IMR-90 (cell line): Measurements from ENCODE around the gene DRD2. TPM values are rescaled to one million over a fixed set of nuclear protein-coding genes. Genes with fewer than 3 reads are reported as not detected.

Experiments used
- ATAC-seq: fragments of 200-7000 bp; cut with Tn5 transposase; 2 replicates; pipeline ENCODE4 v1.9.1; 2020; ENCODE audit warnings: low read depth, mild to moderate bottlenecking, moderate library complexity
- BruUV-seq: library from RNA; stranded (reverse); fragments of 400-500 nt; replicated peaks from 2 replicates; lab custom pipeline; 2021; lab: Mats Ljungman, UMichigan
- CTCF ChIA-PET: fragments of 300-600 bp; formaldehyde crosslinking; extraction: SDS; loops from one replicate; lab custom pipeline; 2021; ENCODE audit warnings: antibody characterized with exemption; lab: Yijun Ruan, JAX
- POLR2A ChIA-PET: fragments of 300-600 bp; sonication (Branson Sonifier 250); formaldehyde crosslinking; loops from one replicate; lab custom pipeline; 2022; ENCODE audit warnings: antibody characterized with exemption; ENCODE audit not compliant: unreplicated experiment; lab: Charles Lee
- DNase-seq: peaks from one replicate; pipeline ENCODE4 v3.0.0; 2013
- H2AFZ ChIP-seq: replicated peaks from 2 replicates; pipeline ENCODE3; 2013; ENCODE audit warnings: low read length, mild to moderate bottlenecking; ENCODE audit not compliant: poor library complexity
- H2AK5ac ChIP-seq: 2 replicates; pipeline ENCODE4 v1.6.1; 2013; ENCODE audit warnings: low read depth, low read length, inconsistent platforms
- H2AK9ac ChIP-seq: replicated peaks from 2 replicates; pipeline ENCODE3; 2013; ENCODE audit warnings: mild to moderate bottlenecking, low read depth, low read length, moderate library complexity; ENCODE audit not compliant: poor library complexity
- H2BK120ac ChIP-seq: 2 replicates; pipeline ENCODE4 v1.6.1; 2013; ENCODE audit warnings: low read depth, low read length, inconsistent platforms
- H2BK15ac ChIP-seq: 3 replicates; pipeline ENCODE4 v1.6.1; 2013; ENCODE audit warnings: low read depth, low read length, inconsistent platforms
- H2BK20ac ChIP-seq: 2 replicates; pipeline ENCODE4 v1.6.1; 2013; ENCODE audit warnings: low read depth, mild to moderate bottlenecking, inconsistent platforms, low read length, moderate library complexity
- H2BK5ac ChIP-seq: 2 replicates; pipeline ENCODE4 v1.6.1; 2013; ENCODE audit warnings: mild to moderate bottlenecking, low read depth, low read length, inconsistent platforms; ENCODE audit not compliant: poor library complexity, severe bottlenecking
- H3K14ac ChIP-seq: replicated peaks from 2 replicates; pipeline ENCODE4 v1.6.1; 2013; ENCODE audit warnings: low read depth, low read length, inconsistent platforms
- H3K18ac ChIP-seq: 2 replicates; pipeline ENCODE4 v1.6.1; 2013; ENCODE audit warnings: low read depth, low read length, control low read depth
- H3K23ac ChIP-seq: 2 replicates; pipeline ENCODE4 v1.6.1; 2013; ENCODE audit warnings: low read depth, low read length, inconsistent platforms
- H3K27ac ChIP-seq: 2 replicates; pipeline ENCODE4 v1.5.1; 2013; ENCODE audit warnings: mild to moderate bottlenecking, control low read depth, low read length; ENCODE audit not compliant: insufficient read depth
- H3K27me3 ChIP-seq: 2 replicates; pipeline ENCODE4 v1.6.1; 2013; ENCODE audit warnings: low read length; ENCODE audit not compliant: control insufficient read depth, insufficient read depth
- H3K36me3 ChIP-seq: 2 replicates; pipeline ENCODE4 v1.6.1; 2013; ENCODE audit warnings: low read length, mixed read lengths; ENCODE audit not compliant: control insufficient read depth, insufficient read depth
- H3K4ac ChIP-seq: 2 replicates; pipeline ENCODE4 v1.6.1; 2013; ENCODE audit warnings: low read depth, low read length, inconsistent platforms
- H3K4me1 ChIP-seq: 2 replicates; pipeline ENCODE4 v1.6.1; 2013; ENCODE audit warnings: low read length, mixed read lengths; ENCODE audit not compliant: control insufficient read depth, insufficient read depth
- H3K4me2 ChIP-seq: 2 replicates; pipeline ENCODE4 v1.6.1; 2013; ENCODE audit warnings: low read depth, mild to moderate bottlenecking, control low read depth, low read length, moderate library complexity
- H3K4me3 ChIP-seq: 2 replicates; pipeline ENCODE4 v1.5.1; 2013; ENCODE audit warnings: low read depth, mild to moderate bottlenecking, control low read depth, low read length, moderate library complexity; ENCODE audit not compliant: insufficient read depth
- H3K56ac ChIP-seq: 2 replicates; pipeline ENCODE4 v1.6.1; 2013; ENCODE audit warnings: low read length, inconsistent platforms; ENCODE audit not compliant: insufficient read depth; ENCODE audit errors: extremely low read depth
- H3K79me1 ChIP-seq, 2 experiments: 2 replicates each; pipeline ENCODE4 v1.6.1; 2013; ENCODE audit warnings: low read length in 2 of 2, inconsistent platforms in 1 of 2, low read depth in 1 of 2
- H3K9ac ChIP-seq: 2 replicates; pipeline ENCODE4 v1.6.1; 2013; ENCODE audit warnings: low read depth, low read length, control low read depth
- H3K9me1 ChIP-seq: 2 replicates; pipeline ENCODE4 v1.6.1; 2013; ENCODE audit warnings: low read length, inconsistent platforms; ENCODE audit not compliant: insufficient read depth
- H3K9me3 ChIP-seq: 2 replicates; pipeline ENCODE4 v1.6.1; 2013; ENCODE audit warnings: low read length; ENCODE audit not compliant: control insufficient read depth, insufficient read depth
- H4K20me1 ChIP-seq: 2 replicates; pipeline ENCODE4 v1.6.1; 2013; ENCODE audit warnings: low read length, inconsistent platforms; ENCODE audit not compliant: insufficient read depth
- H4K5ac ChIP-seq: 2 replicates; pipeline ENCODE4 v1.6.1; 2013; ENCODE audit warnings: mild to moderate bottlenecking, low read depth, low read length, control low read depth
- H4K8ac ChIP-seq, 2 experiments: 2 replicates each; pipeline ENCODE4 v1.6.1; 2013; ENCODE audit warnings: low read depth in 2 of 2, low read length in 2 of 2, control low read depth in 1 of 2, inconsistent platforms in 1 of 2
- H4K91ac ChIP-seq: 2 replicates; pipeline ENCODE4 v1.6.1; 2013; ENCODE audit warnings: low read depth, low read length, inconsistent platforms; ENCODE audit not compliant: insufficient read depth
- BHLHE40 ChIP-seq: fragments of 150-350 bp; IDR thresholded peaks from 2 replicates; pipeline ENCODE4 v1.6.1; 2016; ENCODE audit warnings: mild to moderate bottlenecking, low read depth, low read length
- CEBPB ChIP-seq: IDR thresholded peaks from 2 replicates; pipeline ENCODE4 v1.6.1; 2012; ENCODE audit warnings: low read depth, low read length, improper control_type of control experiment
- CHD1 ChIP-seq: IDR thresholded peaks from 2 replicates; pipeline ENCODE4 v1.6.1; 2012; ENCODE audit warnings: low read depth, low read length, improper control_type of control experiment
- MAFK ChIP-seq: IDR thresholded peaks from 2 replicates; pipeline ENCODE4 v1.6.1; 2012; ENCODE audit warnings: low read depth, low read length, improper control_type of control experiment
- MAZ ChIP-seq: IDR thresholded peaks from 2 replicates; pipeline ENCODE4 v1.6.1; 2012; ENCODE audit warnings: low read depth, mild to moderate bottlenecking, low read length, improper control_type of control experiment, moderate library complexity, borderline replicate concordance
- MXI1 ChIP-seq: IDR thresholded peaks from 2 replicates; pipeline ENCODE4 v1.6.1; 2012; ENCODE audit warnings: low read depth, mild to moderate bottlenecking, low read length, moderate library complexity, borderline replicate concordance
- NFE2L2 ChIP-seq: fragments of 150-350 bp; IDR thresholded peaks from 2 replicates; pipeline ENCODE4 v1.6.1; 2016; ENCODE audit warnings: low read depth, mild to moderate bottlenecking, low read length
- POLR2A ChIP-seq: IDR thresholded peaks from 2 replicates; pipeline ENCODE4 v1.6.1; 2012; ENCODE audit warnings: mild to moderate bottlenecking, low read depth, low read length
- RAD21 ChIP-seq: IDR thresholded peaks from 2 replicates; pipeline ENCODE4 v1.6.1; 2012; ENCODE audit warnings: low read length, improper control_type of control experiment
- SMC3 ChIP-seq: fragments of 150-350 bp; IDR thresholded peaks from 2 replicates; pipeline ENCODE4 v1.6.1; 2016; ENCODE audit warnings: low read depth, mild to moderate bottlenecking, antibody characterized with exemption, low read length, moderate library complexity
- WGBS, 2 experiments: methylation state at CpG; one replicate each; pipeline versions ENCODE4 v1.1.5 to v1.1.7; 2013; ENCODE audit warnings: missing lambda C conversion rate in 2 of 2; ENCODE audit not compliant: insufficient read length in 1 of 2; ENCODE audit errors: extremely low coverage in 2 of 2; 5-methylcytosine and 5-hydroxymethylcytosine counted together
- dilution Hi-C: fragments of 300-500 bp; cut with HindIII; formaldehyde crosslinking; loops from one replicate; pipeline ENCODE4 v1.14.3; 2018; ENCODE audit warnings: low sequenced_read_pairs; ENCODE audit not compliant: unreplicated experiment
- in situ Hi-C: fragments of 300-500 bp; cut with MboI; formaldehyde crosslinking; loops from 3 replicates; pipeline ENCODE4 v1.14.3; 2019; ENCODE audit warnings: low sequenced_read_pairs, inconsistent platforms, mixed read lengths
- intact Hi-C: fragments of 100-400 bp; cut with micrococcal nuclease; formaldehyde crosslinking; loops from 2 replicates; pipeline ENCODE4 v1.10.0; 2022
- polyA plus RNA-seq, 3 experiments: library from polyadenylated mRNA; depleted of rRNA; stranded (reverse); fragments of >200 nt; gene quantifications; 2 replicates each; pipeline ENCODE4 v1.2.3, GENCODE V29; 2012; ENCODE audit warnings: low replicate concordance in 1 of 3
- total RNA-seq: library from RNA; depleted of rRNA; stranded (reverse); fragments of >200 nt; gene quantifications from 2 replicates; pipeline ENCODE4 v1.2.3, GENCODE V29; 2012
- TF ChIP-seq, protein P1 (sequence below): fragments of 150-350 bp; IDR thresholded peaks from 2 replicates; pipeline ENCODE4 v1.6.1; 2016; ENCODE audit warnings: low read depth, mild to moderate bottlenecking, low read length, moderate library complexity, borderline replicate concordance

The DRD2 gene
- total and polyA plus RNA-seq, 2 of the 4 experiments (the other 2 are of a cell fraction) = not detected

DNA sequence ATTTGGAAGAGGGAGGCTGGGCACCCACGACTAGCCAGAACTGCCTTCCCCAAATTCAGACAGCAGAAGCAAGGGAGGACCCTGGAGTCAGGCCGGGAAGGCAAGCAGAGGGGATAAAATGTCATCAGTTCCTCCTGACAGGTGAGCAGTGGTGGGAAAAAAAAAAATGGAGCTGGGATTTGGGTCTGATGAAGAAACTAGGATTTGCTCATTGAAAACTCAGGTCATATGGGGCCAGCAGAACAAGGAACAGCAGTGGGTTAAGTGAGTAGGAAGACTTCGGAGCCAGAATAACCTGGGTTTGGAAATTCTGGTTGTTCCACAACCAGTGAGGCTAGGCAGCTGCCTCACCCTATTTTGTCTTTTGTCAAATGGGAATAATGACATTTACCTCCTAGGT lies 28.9 kb upstream of the DRD2 start:
- Histone ChIP-seq H3K27me3 (peaks cover 2% of the 10 kb centered on the region), H2BK20ac (no peak overlapping the region), H2AFZ (no peak overlapping the region), H4K8ac (no peak overlapping the region), H3K4ac (no peak overlapping the region), H2BK5ac (no peak overlapping the region), H4K91ac (no peak overlapping the region), H3K4me3 (no peak overlapping the region), H3K4me2 (no peak overlapping the region), H3K36me3 (no peaks in the 10 kb centered on the region), H3K18ac (no peak overlapping the region), H3K23ac (no peak overlapping the region), H2BK15ac (no peak overlapping the region), H2AK5ac (no peak overlapping the region), H3K9ac (no peak overlapping the region), H2AK9ac (no peak overlapping the region), H3K4me1 (no peaks in the 10 kb centered on the region), H4K20me1 (no peaks in the 10 kb centered on the region), H3K27ac (no peak overlapping the region), H3K14ac (no peak overlapping the region), H4K5ac (no peak overlapping the region), H3K79me1 (no peaks in the 10 kb centered on the region), H3K56ac (no peak overlapping the region), H3K9me3 (no peaks in the 10 kb centered on the region), H3K9me1 (no peaks in the 10 kb centered on the region), H2BK120ac (no peak overlapping the region)
- in situ Hi-C loops (no loop called here), intact Hi-C loops (no loop called here), dilution Hi-C loops (no loop called here)
- DNase-seq = no peak
- no TSS peak for BruUV-seq
- WGBS, 2 experiments = no CpG with 5 or more reads among the region's 3 CpGs
- no peak for ATAC-seq
- ChIA-PET POLR2A (no interaction called here), CTCF (no interaction called here)
- TF ChIP-seq RAD21 (no peak), NFE2L2 (no peak), SMC3 (no peak), MAZ (no peak), BHLHE40 (no peak), POLR2A (no peak), MXI1 (no peak), CEBPB (no peak), MAFK (no peak), CHD1 (no peak)
- TF ChIP-seq, protein P1, sequence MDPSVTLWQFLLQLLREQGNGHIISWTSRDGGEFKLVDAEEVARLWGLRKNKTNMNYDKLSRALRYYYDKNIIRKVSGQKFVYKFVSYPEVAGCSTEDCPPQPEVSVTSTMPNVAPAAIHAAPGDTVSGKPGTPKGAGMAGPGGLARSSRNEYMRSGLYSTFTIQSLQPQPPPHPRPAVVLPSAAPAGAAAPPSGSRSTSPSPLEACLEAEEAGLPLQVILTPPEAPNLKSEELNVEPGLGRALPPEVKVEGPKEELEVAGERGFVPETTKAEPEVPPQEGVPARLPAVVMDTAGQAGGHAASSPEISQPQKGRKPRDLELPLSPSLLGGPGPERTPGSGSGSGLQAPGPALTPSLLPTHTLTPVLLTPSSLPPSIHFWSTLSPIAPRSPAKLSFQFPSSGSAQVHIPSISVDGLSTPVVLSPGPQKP = no peak
